Activated naive CD8-positive, alpha-beta T cell treated with anti-CD3 and anti-CD28 coated beads, Interleukin-2, amount 10 ng/mL, durations not matched to agents 7 days and 5 days (primary cell): Measurements from ENCODE around the gene CXCL5. TPM values are rescaled to one million over a fixed set of nuclear protein-coding genes. Genes with fewer than 3 reads are reported as not detected.

Source experiments
- ATAC-seq: fragments of 150-1000 bp; cut with Tn5 transposase; one replicate; pipeline ENCODE4 v1.10.0; 2021; ENCODE audit warnings: low read depth, moderate library complexity
- POLR2A ChIA-PET: fragments of 350-600 bp; sonication (Branson Sonifier 250); formaldehyde crosslinking; loops from one replicate; lab custom pipeline; 2021; ENCODE audit warnings: antibody characterized with exemption; lab: Charles Lee
- DNase-seq: peaks from one replicate; pipeline ENCODE4 v3.0.0; 2021
- H3K27ac Mint-ChIP-seq: one replicate; pipeline ENCODE4 v1.8.0; 2022; ENCODE audit warnings: mild to moderate bottlenecking, mixed read lengths
- H3K27me3 Mint-ChIP-seq: one replicate; pipeline ENCODE4 v1.8.0; 2022; ENCODE audit warnings: mild to moderate bottlenecking, moderate library complexity, mixed read lengths
- H3K36me3 Mint-ChIP-seq: one replicate; pipeline ENCODE4 v1.8.0; 2021; ENCODE audit warnings: mild to moderate bottlenecking, mixed read lengths
- H3K4me1 Mint-ChIP-seq: one replicate; pipeline ENCODE4 v1.8.0; 2021; ENCODE audit warnings: mixed read lengths
- H3K4me3 Mint-ChIP-seq: one replicate; pipeline ENCODE4 v1.8.0; 2022; ENCODE audit warnings: mild to moderate bottlenecking, moderate library complexity, mixed read lengths
- H3K9me3 Mint-ChIP-seq: one replicate; pipeline ENCODE4 v1.8.0; 2021; ENCODE audit warnings: mixed read lengths
- total RNA-seq, 2 experiments: library from RNA; stranded (reverse); gene quantifications; one replicate each; pipeline ENCODE4 v1.2.3, GENCODE V29; 2021

Gene CXCL5
- total RNA-seq, 2 experiments from 2014 or later: not detected

DNA sequence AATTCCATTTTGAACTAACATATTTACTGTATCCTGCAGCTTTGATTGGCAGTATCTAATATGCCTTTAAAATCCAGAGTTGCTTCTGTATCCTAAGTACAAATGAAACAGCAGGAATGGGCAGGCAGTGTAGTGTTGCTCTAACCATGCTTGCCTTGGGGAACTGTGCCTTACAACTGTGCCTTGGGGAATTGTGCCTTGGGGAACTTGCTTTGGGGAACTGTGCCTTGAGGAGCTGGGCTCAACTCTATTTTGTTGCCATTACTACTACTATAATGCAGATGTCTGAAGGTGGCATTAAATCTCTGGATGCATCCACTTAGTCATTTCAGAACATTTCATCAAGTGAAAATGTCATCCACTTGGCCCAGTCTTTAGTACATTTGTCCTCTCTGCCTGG, 33.1 kb upstream of the CXCL5 start:
- Mint-ChIP-seq H3K36me3 (no peaks in the 10 kb centered on the region), H3K4me1 (no peaks in the 10 kb centered on the region), H3K4me3 (no peak overlapping the region), H3K27me3 (peaks cover 16% of the 10 kb centered on the region), H3K9me3 (no peaks in the 10 kb centered on the region), H3K27ac (no peak overlapping the region)
- DNase-seq (no peak), ATAC-seq (no peak)
- POLR2A ChIA-PET: no interaction called here

DNA sequence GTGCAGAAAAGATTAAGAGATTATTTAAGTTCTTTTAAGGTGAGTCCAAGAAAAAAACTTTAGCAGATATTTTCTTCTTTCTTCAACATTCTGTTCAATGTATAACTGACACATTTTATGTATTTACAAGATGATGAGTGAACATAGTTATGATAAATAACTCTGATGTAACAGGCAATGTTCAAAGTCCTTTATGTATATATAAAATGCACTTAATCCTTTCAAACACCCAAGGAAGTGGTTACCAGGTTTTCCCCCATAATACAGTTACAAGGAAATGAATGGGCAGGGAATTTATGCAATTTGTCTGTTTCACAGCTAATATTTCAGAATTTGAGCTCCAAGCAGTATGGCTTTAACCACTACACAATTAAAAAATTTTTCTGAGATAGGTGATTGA, 31.8 kb upstream of the CXCL5 start:
- no peak overlapping the region for H3K4me3 Mint-ChIP-seq
- no peaks in the 10 kb centered on the region for H3K9me3 Mint-ChIP-seq
- no peak for ATAC-seq
- H3K36me3 Mint-ChIP-seq: no peaks in the 10 kb centered on the region
- H3K4me1 Mint-ChIP-seq: no peaks in the 10 kb centered on the region
- no peak for DNase-seq
- peaks cover 9% of the 10 kb centered on the region for H3K27me3 Mint-ChIP-seq
- POLR2A ChIA-PET: no interaction called here
- no peak overlapping the region for H3K27ac Mint-ChIP-seq

DNA sequence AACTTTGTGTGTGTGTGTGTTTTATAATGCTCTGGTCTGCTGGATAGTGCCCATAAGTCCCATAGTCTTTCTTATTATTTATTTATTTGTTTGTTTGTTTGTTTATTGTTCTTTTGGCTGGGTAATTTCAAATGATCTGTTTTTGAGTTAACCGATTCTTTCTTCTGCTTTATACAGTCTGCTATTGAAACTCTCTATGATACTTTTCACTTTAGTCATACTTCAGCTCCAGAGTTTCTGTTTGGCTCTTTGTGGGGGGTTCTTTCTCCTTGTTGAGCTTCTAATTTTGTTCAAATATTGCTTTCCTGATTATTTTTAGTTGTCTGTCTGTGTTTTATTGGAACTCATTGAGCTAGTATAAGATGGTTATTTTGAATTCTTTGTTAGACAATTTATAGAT, 30.0 kb upstream of the CXCL5 start:
- H3K27ac Mint-ChIP-seq: no peak overlapping the region
- no peak for ATAC-seq
- H3K27me3 Mint-ChIP-seq: peaks cover 6% of the 10 kb centered on the region
- POLR2A ChIA-PET: no interaction called here
- H3K36me3 Mint-ChIP-seq: no peaks in the 10 kb centered on the region
- no peaks in the 10 kb centered on the region for H3K4me1 Mint-ChIP-seq
- no peak overlapping the region for H3K4me3 Mint-ChIP-seq
- no peak for DNase-seq
- no peaks in the 10 kb centered on the region for H3K9me3 Mint-ChIP-seq

DNA sequence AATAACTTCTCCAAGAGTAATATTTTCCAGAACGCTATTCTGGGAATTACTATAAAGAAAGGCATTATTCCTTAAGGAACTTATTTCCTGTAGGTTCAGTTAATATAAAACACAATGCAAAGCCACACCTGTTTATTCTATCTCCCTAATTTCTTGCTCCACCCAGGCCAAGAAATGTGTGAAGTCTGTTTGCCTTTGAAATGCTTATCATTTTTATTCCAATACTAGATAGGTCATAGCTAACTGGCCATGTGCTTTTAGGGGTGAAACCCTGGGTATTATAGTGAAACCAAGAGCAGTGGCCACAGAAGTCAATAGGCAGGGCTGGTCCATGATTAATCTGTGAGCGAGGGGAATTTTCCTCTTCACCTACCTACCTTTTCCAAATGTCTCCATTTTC, 25.2 kb upstream of the CXCL5 start:
- no peak for ATAC-seq
- no peak overlapping the region for H3K27ac Mint-ChIP-seq
- H3K9me3 Mint-ChIP-seq: no peaks in the 10 kb centered on the region
- no peak overlapping the region for H3K4me3 Mint-ChIP-seq
- H3K27me3 Mint-ChIP-seq: no peaks in the 10 kb centered on the region
- no peaks in the 10 kb centered on the region for H3K36me3 Mint-ChIP-seq
- POLR2A ChIA-PET: no interaction called here
- no peak for DNase-seq
- no peaks in the 10 kb centered on the region for H3K4me1 Mint-ChIP-seq

DNA sequence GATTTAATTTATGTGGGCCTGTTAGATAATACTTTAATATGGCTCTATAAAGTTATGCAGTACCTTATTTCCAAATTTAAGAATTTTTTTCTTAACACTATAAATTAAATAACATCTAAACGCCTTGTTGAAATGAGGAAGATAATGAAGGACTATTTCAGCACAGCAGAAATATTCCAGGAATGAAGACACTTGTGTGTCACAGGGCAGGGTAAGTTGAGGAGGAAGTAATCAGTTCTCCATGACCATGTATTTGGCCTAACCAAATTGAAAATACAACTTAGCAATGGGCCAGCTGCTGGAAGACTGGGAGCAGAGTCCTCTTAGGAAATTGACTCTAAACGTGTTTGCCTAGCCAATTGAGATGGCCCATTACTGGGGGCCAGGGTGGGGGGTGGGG, 23.1 kb upstream of the CXCL5 start:
- ATAC-seq (no peak), DNase-seq (no peak)
- Mint-ChIP-seq H3K36me3 (no peaks in the 10 kb centered on the region), H3K4me3 (no peak overlapping the region), H3K27me3 (no peaks in the 10 kb centered on the region), H3K9me3 (no peaks in the 10 kb centered on the region), H3K27ac (no peak overlapping the region), H3K4me1 (peaks cover 2% of the 10 kb centered on the region)
- POLR2A ChIA-PET: no interaction called here

DNA sequence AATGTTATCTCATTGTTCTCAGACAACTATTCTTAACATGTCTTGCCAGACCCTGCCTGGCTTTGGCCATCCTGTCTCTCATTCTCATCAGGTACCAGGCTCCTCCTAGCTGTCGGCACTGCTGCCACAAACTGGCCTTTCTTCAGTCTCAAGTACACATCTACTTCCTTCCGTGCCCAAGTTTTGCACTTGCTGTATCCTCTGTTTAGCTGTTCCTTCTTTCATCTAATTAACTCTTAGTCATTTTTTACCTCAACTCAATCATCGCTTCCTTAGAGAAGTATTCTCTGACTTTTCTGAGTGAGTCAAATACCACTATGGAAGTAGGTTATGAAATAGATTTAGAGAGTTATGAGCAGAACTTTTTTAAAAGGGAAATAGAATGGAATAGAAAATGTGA, 20.3 kb upstream of the CXCL5 start:
- DNase-seq: no peak
- POLR2A ChIA-PET: no interaction called here
- H3K4me1 Mint-ChIP-seq: peaks cover 9% of the 10 kb centered on the region
- ATAC-seq: no peak
- H3K27ac Mint-ChIP-seq: no peak overlapping the region
- H3K36me3 Mint-ChIP-seq: no peaks in the 10 kb centered on the region
- H3K27me3 Mint-ChIP-seq: no peaks in the 10 kb centered on the region
- H3K4me3 Mint-ChIP-seq: no peak overlapping the region
- H3K9me3 Mint-ChIP-seq: peaks cover 1% of the 10 kb centered on the region

DNA sequence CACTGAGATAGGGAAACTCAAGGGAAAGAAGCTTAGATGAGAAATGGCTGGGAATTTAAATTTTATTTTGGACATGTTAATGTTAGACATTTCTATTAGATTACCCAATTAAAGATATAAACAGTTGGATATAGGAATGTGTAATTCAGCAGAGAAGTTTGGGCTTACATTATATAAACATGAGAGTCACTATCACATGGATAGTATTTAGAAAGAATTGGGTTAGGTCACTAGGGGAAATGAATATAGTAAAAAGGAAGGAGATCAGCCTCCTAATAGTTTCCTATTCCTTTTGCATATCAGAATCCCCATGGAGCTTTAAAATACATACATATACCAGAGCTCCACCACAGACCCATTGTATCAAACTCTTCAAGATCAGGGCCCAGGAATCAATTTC, 19.6 kb upstream of the CXCL5 start:
- H3K36me3 Mint-ChIP-seq: no peaks in the 10 kb centered on the region
- peaks cover 4% of the 10 kb centered on the region for H3K9me3 Mint-ChIP-seq
- no peak for ATAC-seq
- POLR2A ChIA-PET: no interaction called here
- no peak for DNase-seq
- H3K4me3 Mint-ChIP-seq: no peak overlapping the region
- H3K27ac Mint-ChIP-seq: no peak overlapping the region
- no peaks in the 10 kb centered on the region for H3K27me3 Mint-ChIP-seq
- peaks cover 9% of the 10 kb centered on the region for H3K4me1 Mint-ChIP-seq

DNA sequence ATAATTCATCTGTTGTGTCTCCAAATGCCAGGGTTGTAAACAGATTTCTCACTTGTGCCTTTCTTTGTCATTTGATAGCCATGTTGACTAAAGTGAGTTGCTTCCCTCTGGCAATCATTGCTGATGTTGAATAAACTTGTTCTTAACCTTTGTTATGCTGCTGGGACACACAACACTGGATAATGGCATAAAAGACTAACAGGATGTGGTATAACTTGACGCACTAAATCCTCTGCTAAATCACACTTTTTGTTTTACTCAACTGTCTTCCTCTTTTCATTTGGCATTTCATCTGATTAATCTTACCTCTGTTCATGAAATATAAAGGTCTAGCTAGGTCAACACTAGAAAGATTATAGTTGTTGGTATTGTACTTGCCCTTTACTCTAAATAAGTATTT, 17.6 kb upstream of the CXCL5 start:
- no peak overlapping the region for H3K4me3 Mint-ChIP-seq
- peak overlapping the region; percentile 25 for H3K27ac Mint-ChIP-seq
- peaks cover 4% of the 10 kb centered on the region for H3K9me3 Mint-ChIP-seq
- H3K4me1 Mint-ChIP-seq: peaks cover 9% of the 10 kb centered on the region
- H3K27me3 Mint-ChIP-seq: no peaks in the 10 kb centered on the region
- POLR2A ChIA-PET: no interaction called here
- ATAC-seq: no peak
- no peaks in the 10 kb centered on the region for H3K36me3 Mint-ChIP-seq
- DNase-seq: no peak

DNA sequence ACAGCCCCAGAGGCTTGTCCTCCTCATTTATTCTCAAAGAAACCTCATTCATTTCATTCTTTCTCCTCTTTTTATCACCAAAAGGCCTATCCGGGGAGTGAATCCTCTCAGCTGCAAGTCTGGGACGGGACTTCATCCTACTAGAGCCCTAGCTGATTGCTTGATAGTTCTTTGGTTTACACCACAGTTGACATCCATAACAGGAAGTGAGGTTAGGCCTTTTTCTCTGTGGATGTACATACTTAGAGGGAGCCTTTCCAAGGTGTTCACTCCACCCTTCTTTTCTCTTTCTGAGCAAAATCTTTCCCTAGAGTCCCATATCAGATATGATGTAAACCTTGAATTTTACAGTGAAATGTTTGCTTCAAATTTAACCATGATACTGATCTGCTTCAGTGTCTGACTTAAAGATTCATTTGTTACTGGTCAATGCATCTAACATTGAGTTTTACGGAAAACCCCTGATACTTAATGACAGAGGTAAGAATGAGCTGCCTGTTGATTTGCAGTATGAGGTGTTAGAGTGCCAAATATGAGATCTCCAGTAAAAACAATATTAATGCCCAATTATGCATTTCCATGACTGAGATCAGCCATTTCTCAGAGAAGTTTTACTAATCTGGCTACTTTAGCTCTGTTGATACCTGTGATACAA, 16.8 kb upstream of the CXCL5 start:
- peaks cover 9% of the 10 kb centered on the region for H3K4me1 Mint-ChIP-seq
- no peak overlapping the region for H3K27ac Mint-ChIP-seq
- no peak overlapping the region for H3K4me3 Mint-ChIP-seq
- no peaks in the 10 kb centered on the region for H3K27me3 Mint-ChIP-seq
- DNase-seq (no peak), ATAC-seq (no peak)
- POLR2A ChIA-PET: no interaction called here
- no peaks in the 10 kb centered on the region for H3K36me3 Mint-ChIP-seq
- peaks cover 4% of the 10 kb centered on the region for H3K9me3 Mint-ChIP-seq

DNA sequence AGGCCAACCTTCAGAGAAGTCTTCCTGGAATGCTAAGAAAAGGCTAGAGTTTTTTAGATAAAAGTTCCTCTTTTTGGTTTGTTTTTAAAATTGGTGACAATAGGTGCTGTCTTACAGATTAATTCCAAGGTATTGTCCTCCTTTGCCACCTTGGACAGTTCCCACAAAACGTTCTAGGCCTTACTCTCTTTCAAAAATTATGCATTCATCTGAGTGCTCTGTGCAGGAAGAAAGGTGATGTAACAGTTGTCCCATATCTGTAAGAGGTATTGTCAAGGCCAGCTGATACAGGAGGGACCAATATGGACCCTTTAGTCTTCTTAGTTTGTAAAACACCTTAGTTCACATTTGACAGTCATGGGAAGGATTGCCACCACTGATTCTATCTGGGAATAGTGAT, 15.9 kb upstream of the CXCL5 start:
- no peak overlapping the region for H3K4me3 Mint-ChIP-seq
- POLR2A ChIA-PET: no interaction called here
- DNase-seq (no peak), ATAC-seq (no peak)
- H3K27me3 Mint-ChIP-seq: no peaks in the 10 kb centered on the region
- peaks cover 4% of the 10 kb centered on the region for H3K9me3 Mint-ChIP-seq
- peaks cover 9% of the 10 kb centered on the region for H3K4me1 Mint-ChIP-seq
- H3K27ac Mint-ChIP-seq: no peak overlapping the region
- no peaks in the 10 kb centered on the region for H3K36me3 Mint-ChIP-seq

DNA sequence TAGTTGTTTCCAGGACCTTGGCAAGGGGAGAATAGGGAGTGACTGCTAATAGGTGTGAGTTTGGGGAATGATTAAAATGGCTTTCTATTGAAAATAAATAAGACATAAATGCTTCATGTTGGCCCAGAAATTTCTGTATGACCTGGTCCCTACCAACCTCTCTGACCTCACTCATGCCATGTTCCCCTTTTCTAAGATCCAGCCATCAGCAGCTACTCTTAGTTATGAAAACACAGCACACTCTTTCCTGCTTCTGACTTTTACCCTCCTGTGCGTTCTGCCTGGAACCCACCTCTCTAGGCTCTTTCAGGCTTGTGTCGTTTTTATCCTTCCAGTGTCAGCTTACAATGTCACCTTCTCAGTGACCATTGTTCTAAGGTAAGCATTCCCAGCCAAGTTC, 14.8 kb upstream of the CXCL5 start:
- Mint-ChIP-seq H3K4me1 (peaks cover 9% of the 10 kb centered on the region), H3K9me3 (peaks cover 4% of the 10 kb centered on the region), H3K36me3 (no peaks in the 10 kb centered on the region), H3K4me3 (no peak overlapping the region), H3K27ac (no peak overlapping the region), H3K27me3 (no peaks in the 10 kb centered on the region)
- ATAC-seq (no peak), DNase-seq (no peak)
- POLR2A ChIA-PET: no interaction called here

DNA sequence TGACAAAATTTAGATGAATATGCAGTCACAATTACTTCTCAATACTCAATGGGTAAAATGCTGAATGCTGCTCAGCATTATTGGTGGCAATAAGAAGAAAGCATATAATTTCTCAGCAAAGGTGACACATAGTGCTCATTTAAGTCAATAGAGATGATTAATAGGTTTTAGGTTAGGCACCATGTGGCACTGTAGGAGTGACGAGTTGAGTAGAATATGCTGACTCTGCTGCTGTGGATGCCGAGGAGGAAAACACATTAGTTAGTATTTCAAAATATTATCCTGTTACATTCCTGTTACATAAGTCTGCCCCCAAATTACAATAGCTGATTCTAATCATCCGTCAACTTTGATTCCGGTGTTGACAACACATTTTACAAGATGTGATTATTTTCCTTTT, 13.7 kb upstream of the CXCL5 start:
- H3K4me1 Mint-ChIP-seq: peaks cover 9% of the 10 kb centered on the region
- no peak overlapping the region for H3K27ac Mint-ChIP-seq
- POLR2A ChIA-PET: no interaction called here
- H3K4me3 Mint-ChIP-seq: no peak overlapping the region
- H3K9me3 Mint-ChIP-seq: peaks cover 4% of the 10 kb centered on the region
- ATAC-seq (no peak), DNase-seq (no peak)
- H3K27me3 Mint-ChIP-seq: no peaks in the 10 kb centered on the region
- no peaks in the 10 kb centered on the region for H3K36me3 Mint-ChIP-seq

DNA sequence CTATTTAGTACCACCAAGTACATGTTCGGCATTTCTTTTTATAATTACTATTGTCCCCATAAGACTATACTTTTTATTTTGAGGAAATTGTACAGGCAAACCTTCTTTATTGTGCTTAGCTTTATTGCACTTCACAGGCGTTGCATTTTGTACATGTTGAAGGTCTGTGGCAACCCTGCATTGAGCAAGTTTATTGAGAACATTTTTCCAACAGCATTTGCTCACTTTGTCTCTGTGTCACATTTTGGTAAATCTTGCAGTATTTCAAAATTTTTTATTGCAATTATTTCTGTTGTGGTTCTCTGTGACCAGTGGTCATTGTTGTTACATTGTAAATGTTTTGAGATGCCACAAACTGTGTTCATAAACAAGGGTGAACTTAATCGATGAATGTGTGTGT, 10.8 kb upstream of the CXCL5 start:
- peaks cover 4% of the 10 kb centered on the region for H3K9me3 Mint-ChIP-seq
- H3K4me3 Mint-ChIP-seq: no peak overlapping the region
- no peak overlapping the region for H3K27ac Mint-ChIP-seq
- no peaks in the 10 kb centered on the region for H3K36me3 Mint-ChIP-seq
- DNase-seq: no peak
- H3K27me3 Mint-ChIP-seq: peaks cover 3% of the 10 kb centered on the region
- H3K4me1 Mint-ChIP-seq: no peaks in the 10 kb centered on the region
- POLR2A ChIA-PET: no interaction called here
- ATAC-seq: no peak

DNA sequence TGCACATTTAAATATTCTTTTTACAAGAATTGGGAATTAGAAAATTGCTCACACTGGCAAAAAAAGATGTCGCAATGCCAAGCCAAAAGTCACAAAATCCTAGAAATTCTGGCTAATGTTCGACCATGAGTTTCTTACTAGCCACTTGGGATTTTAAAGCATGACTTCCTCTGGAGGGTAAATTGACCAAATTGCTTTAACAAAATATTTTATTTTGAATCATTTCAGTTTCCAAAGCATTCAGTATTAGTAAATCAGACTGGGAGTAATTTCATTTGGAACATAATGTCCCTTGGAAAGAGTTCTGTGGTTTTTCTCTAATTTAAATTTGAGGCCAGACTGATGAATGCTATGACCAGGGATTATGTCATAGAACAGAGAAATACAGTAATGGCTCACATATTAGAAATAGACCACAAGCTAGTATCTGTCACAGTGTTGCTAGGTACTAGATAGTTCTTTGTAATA, 7.6 kb upstream of the CXCL5 start:
- H3K27ac Mint-ChIP-seq: no peak overlapping the region
- no peak for DNase-seq
- no peaks in the 10 kb centered on the region for H3K4me1 Mint-ChIP-seq
- H3K9me3 Mint-ChIP-seq: peaks cover 1% of the 10 kb centered on the region
- no peak overlapping the region for H3K4me3 Mint-ChIP-seq
- H3K36me3 Mint-ChIP-seq: no peaks in the 10 kb centered on the region
- ATAC-seq: no peak
- POLR2A ChIA-PET: no interaction called here
- peaks cover 5% of the 10 kb centered on the region for H3K27me3 Mint-ChIP-seq

DNA sequence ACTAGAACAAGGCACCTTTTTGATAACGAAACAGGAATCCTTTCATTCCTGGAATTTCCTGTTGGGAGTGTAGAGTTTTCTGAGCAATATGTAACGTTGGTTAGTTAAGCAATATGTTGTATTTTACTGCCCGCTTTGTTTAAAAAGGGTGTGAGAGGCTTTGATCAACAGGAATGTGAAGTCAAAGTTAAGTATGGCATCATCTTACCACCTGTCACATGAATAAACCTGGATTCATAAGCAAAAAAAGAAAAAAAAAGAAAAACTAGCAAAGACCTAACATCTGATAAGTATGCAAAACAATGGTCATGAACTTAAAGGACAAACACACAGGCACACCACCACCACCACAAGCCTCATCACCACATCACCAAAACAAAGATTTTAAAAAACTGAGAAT, 7.1 kb upstream of the CXCL5 start:
- Mint-ChIP-seq H3K4me3 (no peak overlapping the region), H3K27me3 (peaks cover 5% of the 10 kb centered on the region), H3K4me1 (no peaks in the 10 kb centered on the region), H3K36me3 (no peaks in the 10 kb centered on the region), H3K9me3 (peaks cover 1% of the 10 kb centered on the region), H3K27ac (no peak overlapping the region)
- DNase-seq (no peak), ATAC-seq (no peak)
- POLR2A ChIA-PET: no interaction called here
